Type B pancreatic cell (in vitro differentiated cells): Measurements from ENCODE around the gene ALOXE3. TPM values are rescaled to one million over a fixed set of nuclear protein-coding genes. Genes with fewer than 3 reads are reported as not detected.

Experiments used
- DNase-seq: peaks from one replicate; pipeline ENCODE4 v3.0.0; 2021; ENCODE audit warnings: mixed read lengths; ENCODE audit not compliant: unreplicated experiment; ENCODE audit errors: extremely low spot score
- H3K27ac Mint-ChIP-seq: 2 replicates; pipeline ENCODE4 v1.8.0; 2021; ENCODE audit warnings: mild to moderate bottlenecking, mixed read lengths
- H3K27me3 Mint-ChIP-seq: 2 replicates; pipeline ENCODE4 v1.8.0; 2021; ENCODE audit warnings: mixed read lengths
- H3K36me3 Mint-ChIP-seq: 2 replicates; pipeline ENCODE4 v1.8.0; 2021; ENCODE audit warnings: mixed read lengths
- H3K4me1 Mint-ChIP-seq: one replicate; pipeline ENCODE4 v1.8.0; 2021; ENCODE audit warnings: mixed read lengths; ENCODE audit not compliant: unreplicated experiment
- H3K4me3 Mint-ChIP-seq: 2 replicates; pipeline ENCODE4 v1.8.0; 2021; ENCODE audit warnings: mild to moderate bottlenecking, mixed read lengths
- H3K9me3 Mint-ChIP-seq: 2 replicates; pipeline ENCODE4 v1.8.0; 2021; ENCODE audit warnings: mixed read lengths
- total RNA-seq: library from RNA; stranded (reverse); gene quantifications from 2 replicates; pipeline ENCODE4 v1.2.1, GENCODE V29; 2021; ENCODE audit warnings: low replicate concordance
- TF ChIP-seq, protein P1 (sequence below): fragments of 200-600 bp; sonication (generic); conservative IDR thresholded peaks from 2 replicates; pipeline ENCODE4 v1.5.0; 2021; ENCODE audit warnings: antibody characterized with exemption, mild to moderate bottlenecking

ALOXE3 gene
- total RNA-seq, 1 donor from 2014 or later, result not detected

- Mint-ChIP-seq H3K27ac (no peak overlapping the region), H3K4me1 (peaks cover 8% of the 10 kb centered on the region), H3K36me3 (no peaks in the 10 kb centered on the region), H3K27me3 (peaks cover 92% of the 10 kb centered on the region), H3K4me3 (no peak overlapping the region), H3K9me3 (no peaks in the 10 kb centered on the region)
- DNase-seq, result no peak
- TF ChIP-seq, protein P1, sequence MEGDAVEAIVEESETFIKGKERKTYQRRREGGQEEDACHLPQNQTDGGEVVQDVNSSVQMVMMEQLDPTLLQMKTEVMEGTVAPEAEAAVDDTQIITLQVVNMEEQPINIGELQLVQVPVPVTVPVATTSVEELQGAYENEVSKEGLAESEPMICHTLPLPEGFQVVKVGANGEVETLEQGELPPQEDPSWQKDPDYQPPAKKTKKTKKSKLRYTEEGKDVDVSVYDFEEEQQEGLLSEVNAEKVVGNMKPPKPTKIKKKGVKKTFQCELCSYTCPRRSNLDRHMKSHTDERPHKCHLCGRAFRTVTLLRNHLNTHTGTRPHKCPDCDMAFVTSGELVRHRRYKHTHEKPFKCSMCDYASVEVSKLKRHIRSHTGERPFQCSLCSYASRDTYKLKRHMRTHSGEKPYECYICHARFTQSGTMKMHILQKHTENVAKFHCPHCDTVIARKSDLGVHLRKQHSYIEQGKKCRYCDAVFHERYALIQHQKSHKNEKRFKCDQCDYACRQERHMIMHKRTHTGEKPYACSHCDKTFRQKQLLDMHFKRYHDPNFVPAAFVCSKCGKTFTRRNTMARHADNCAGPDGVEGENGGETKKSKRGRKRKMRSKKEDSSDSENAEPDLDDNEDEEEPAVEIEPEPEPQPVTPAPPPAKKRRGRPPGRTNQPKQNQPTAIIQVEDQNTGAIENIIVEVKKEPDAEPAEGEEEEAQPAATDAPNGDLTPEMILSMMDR, result no peak
These were observed 43.8 kb downstream of the ALOXE3 start for GRCh38 chr17:8074554-8074953.

DNA sequence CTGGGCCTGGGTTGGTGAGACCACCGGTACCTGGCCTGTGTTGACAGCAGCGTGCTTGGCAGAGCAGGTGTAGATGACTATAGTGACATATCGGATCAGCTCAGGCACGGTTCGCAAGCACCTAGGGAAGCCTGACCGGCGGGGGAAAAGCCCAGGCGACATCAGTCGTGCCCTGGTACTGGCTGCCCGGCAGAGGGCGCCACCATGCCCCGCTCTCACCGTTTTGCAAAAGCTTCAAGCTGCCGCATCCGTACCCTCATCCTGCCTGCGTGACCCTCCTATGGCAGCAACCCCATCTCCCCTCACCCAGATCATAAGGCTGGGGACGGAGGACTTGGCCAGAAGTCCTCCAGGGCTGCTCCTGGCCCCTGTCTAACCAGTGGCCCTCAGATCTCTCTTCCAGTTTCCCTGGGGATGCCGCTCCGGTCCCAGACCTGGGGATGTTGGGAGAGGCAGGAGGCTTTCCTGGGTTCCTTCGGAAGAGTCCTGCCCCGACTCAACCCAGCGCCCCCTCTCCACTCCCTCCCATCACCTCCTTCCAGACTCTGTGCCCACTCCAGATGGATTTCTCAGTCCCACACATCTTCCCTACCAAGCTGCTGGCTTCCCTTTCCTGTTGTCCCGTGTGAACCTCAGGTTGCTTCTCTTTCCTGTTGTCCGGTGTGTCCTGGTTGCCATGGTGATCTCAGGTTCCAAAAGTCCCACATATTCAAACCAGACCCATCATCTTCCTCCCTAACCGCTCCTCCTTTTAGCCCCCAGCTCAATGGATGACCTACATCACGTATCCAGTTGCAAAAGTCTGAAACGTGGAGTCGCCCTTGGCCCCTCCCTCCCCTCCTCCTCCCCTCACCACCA lies 44.5 kb downstream of the ALOXE3 start:
- Mint-ChIP-seq H3K36me3 (no peaks in the 10 kb centered on the region), H3K27ac (no peak overlapping the region), H3K9me3 (no peaks in the 10 kb centered on the region), H3K4me1 (peaks cover 8% of the 10 kb centered on the region), H3K4me3 (peak overlapping the region; percentile 82), H3K27me3 (peaks cover 94% of the 10 kb centered on the region)
- TF ChIP-seq, protein P1, result peak; percentile 92
- DNase-seq, result peak; percentile 80

GRCh38 chr17:8072729-8073461 lies 45.4 kb downstream of the ALOXE3 start:
- peak overlapping the region; percentile 71 for H3K4me3 Mint-ChIP-seq
- H3K27me3 Mint-ChIP-seq, result peaks cover 99% of the 10 kb centered on the region
- no peak for DNase-seq
- no peaks in the 10 kb centered on the region for H3K9me3 Mint-ChIP-seq
- no peak overlapping the region for H3K27ac Mint-ChIP-seq
- peaks cover 8% of the 10 kb centered on the region for H3K4me1 Mint-ChIP-seq
- TF ChIP-seq, protein P1, result no peak
- H3K36me3 Mint-ChIP-seq, result no peaks in the 10 kb centered on the region

DNA sequence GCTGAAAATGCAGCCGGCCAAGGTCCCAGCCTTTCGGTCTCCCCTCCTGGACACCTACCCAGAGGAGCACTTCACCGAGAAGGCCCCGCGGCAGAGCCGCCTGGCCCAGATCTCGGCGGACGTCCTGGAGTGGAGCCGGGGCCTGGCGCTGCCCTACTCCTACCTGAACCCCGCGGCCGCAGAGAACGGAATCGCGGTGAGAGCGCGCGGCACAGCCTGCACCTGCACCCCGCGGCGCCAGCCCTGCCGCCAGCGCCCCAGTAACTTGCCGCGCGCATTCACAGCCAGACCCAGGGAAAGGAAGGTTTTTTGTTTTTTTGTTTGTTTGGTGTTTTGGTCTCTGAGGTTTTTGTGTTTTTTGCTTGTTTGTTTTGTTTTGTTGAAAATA lies 46.0 kb downstream of the ALOXE3 start:
- no peaks in the 10 kb centered on the region for H3K36me3 Mint-ChIP-seq
- no peaks in the 10 kb centered on the region for H3K9me3 Mint-ChIP-seq
- H3K4me3 Mint-ChIP-seq, result peak overlapping the region; percentile 48
- peaks cover 8% of the 10 kb centered on the region for H3K4me1 Mint-ChIP-seq
- peaks cover 100% of the 10 kb centered on the region for H3K27me3 Mint-ChIP-seq
- no peak overlapping the region for H3K27ac Mint-ChIP-seq
- TF ChIP-seq, protein P1, result no peak
- DNase-seq, result no peak

- Mint-ChIP-seq H3K36me3 (no peaks in the 10 kb centered on the region), H3K9me3 (no peaks in the 10 kb centered on the region), H3K27ac (peak overlapping the region; percentile 23), H3K4me1 (peaks cover 8% of the 10 kb centered on the region), H3K4me3 (no peak overlapping the region), H3K27me3 (peaks cover 100% of the 10 kb centered on the region)
- TF ChIP-seq, protein P1, result no peak
- DNase-seq, result no peak
These were observed 46.8 kb downstream of the ALOXE3 start for GRCh38 chr17:8071496-8071895.
